ENCODE results near the gene ZCCHC4.
"Not testable (repeated sequence)": the region's sequence is repeated elsewhere in the genome, so short reads cannot be mapped to it uniquely, and the experiment has no call there.

The ZCCHC4 gene

GRCh38 chr4:25351777-25352416 lies 39.3 kb downstream of the ZCCHC4 start:
- no peak overlapping the region for H3K27ac Mint-ChIP-seq
- no peaks in the 10 kb centered on the region for H3K9me3 Mint-ChIP-seq
- H3K4me3 Mint-ChIP-seq: no peak overlapping the region

GRCh38 chr4:25356068-25356467 lies 43.5 kb downstream of the ZCCHC4 start:
- H3K36me3 Mint-ChIP-seq: peaks cover 18% of the 10 kb centered on the region
- H3K9me3 Mint-ChIP-seq: no peaks in the 10 kb centered on the region

More at GRCh38 chr4:25351777-25352416, 39.3 kb downstream of the ZCCHC4 start:
- Mint-ChIP-seq H3K27me3 (no peaks in the 10 kb centered on the region), H3K36me3 (peaks cover 8% of the 10 kb centered on the region), H3K4me1 (peaks cover under 1% of the 10 kb centered on the region)

GRCh38 chr4:25358515-25359275 lies 46.1 kb downstream of the ZCCHC4 start:
- no peaks in the 10 kb centered on the region for H3K27me3 Mint-ChIP-seq
- H3K27ac Mint-ChIP-seq: no peak overlapping the region
- no peak overlapping the region for H3K4me3 Mint-ChIP-seq
- peaks cover 16% of the 10 kb centered on the region for H3K36me3 Mint-ChIP-seq
- no peaks in the 10 kb centered on the region for H3K9me3 Mint-ChIP-seq
- no peaks in the 10 kb centered on the region for H3K4me1 Mint-ChIP-seq

More at GRCh38 chr4:25356068-25356467, 43.5 kb downstream of the ZCCHC4 start:
- H3K27me3 Mint-ChIP-seq: no peaks in the 10 kb centered on the region
- H3K27ac Mint-ChIP-seq: no peak overlapping the region
- H3K4me3 Mint-ChIP-seq: no peak overlapping the region
- no peaks in the 10 kb centered on the region for H3K4me1 Mint-ChIP-seq

- H3K27ac Mint-ChIP-seq: no peak overlapping the region
- H3K36me3 Mint-ChIP-seq: peaks cover 17% of the 10 kb centered on the region
- no peaks in the 10 kb centered on the region for H3K27me3 Mint-ChIP-seq
- H3K4me3 Mint-ChIP-seq: no peak overlapping the region
- H3K9me3 Mint-ChIP-seq: no peaks in the 10 kb centered on the region
- H3K4me1 Mint-ChIP-seq: no peaks in the 10 kb centered on the region
Observed at GRCh38 chr4:25361253-25361652, 48.7 kb downstream of the ZCCHC4 start.

- Mint-ChIP-seq H3K4me3 (no peak overlapping the region), H3K36me3 (peaks cover 4% of the 10 kb centered on the region), H3K27me3 (no peaks in the 10 kb centered on the region), H3K9me3 (no peaks in the 10 kb centered on the region), H3K4me1 (no peaks in the 10 kb centered on the region), H3K27ac (no peak overlapping the region)
Observed at GRCh38 chr4:25367004-25367621, 54.5 kb downstream of the ZCCHC4 start.

- no peaks in the 10 kb centered on the region for H3K9me3 Mint-ChIP-seq
- H3K4me1 Mint-ChIP-seq: no peaks in the 10 kb centered on the region
- H3K27me3 Mint-ChIP-seq: no peaks in the 10 kb centered on the region
- no peak overlapping the region for H3K27ac Mint-ChIP-seq
- H3K4me3 Mint-ChIP-seq: no peak overlapping the region
- peaks cover 4% of the 10 kb centered on the region for H3K36me3 Mint-ChIP-seq
Observed at GRCh38 chr4:25367877-25368276, 55.3 kb downstream of the ZCCHC4 start.

DNA sequence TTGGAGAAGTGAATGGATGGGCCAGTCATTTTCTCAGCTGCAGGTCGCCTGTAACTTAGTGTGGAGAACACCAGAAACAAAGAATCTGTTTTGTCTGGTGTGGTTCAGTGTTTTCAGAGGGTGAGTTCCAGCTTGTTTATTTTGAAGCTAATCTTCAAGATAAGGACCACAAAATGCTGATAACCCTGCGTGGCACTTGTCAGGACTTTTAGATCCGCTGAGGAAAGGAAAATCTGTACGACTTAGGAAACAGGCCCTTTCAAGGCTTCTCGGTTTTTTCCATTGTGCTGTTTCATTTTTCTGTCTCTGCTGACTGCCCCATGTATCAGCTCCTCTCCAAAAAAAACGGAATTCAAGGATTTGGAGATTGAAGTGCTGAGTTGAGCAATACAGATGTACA lies 55.7 kb downstream of the ZCCHC4 start:
- Mint-ChIP-seq H3K36me3 (peaks cover 4% of the 10 kb centered on the region), H3K27ac (no peak overlapping the region), H3K4me3 (no peak overlapping the region), H3K9me3 (no peaks in the 10 kb centered on the region), H3K27me3 (no peaks in the 10 kb centered on the region), H3K4me1 (no peaks in the 10 kb centered on the region)

DNA sequence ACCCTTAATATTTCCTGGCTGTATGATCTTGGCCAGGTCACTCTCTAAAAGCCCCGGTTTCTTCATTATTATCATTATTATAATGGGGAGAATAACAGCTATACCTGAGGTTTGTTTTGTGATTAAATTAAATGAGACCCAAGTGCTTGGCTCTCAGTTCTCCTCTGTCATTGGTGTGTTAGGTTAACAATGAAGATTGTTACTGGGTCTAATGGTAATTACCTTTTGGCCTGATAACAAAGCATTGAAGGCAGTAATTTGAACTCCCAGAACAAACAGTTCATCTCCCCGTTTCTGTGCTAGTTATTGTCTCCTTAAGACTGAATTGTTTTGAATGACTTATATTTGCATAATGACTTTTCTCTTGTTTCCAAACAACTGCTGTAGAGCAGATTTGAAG lies 57.7 kb downstream of the ZCCHC4 start:
- H3K27me3 Mint-ChIP-seq: no peaks in the 10 kb centered on the region
- H3K4me1 Mint-ChIP-seq: peaks cover 2% of the 10 kb centered on the region
- H3K4me3 Mint-ChIP-seq: no peak overlapping the region
- H3K27ac Mint-ChIP-seq: peak overlapping the region; percentile 26
- H3K9me3 Mint-ChIP-seq: no peaks in the 10 kb centered on the region
- H3K36me3 Mint-ChIP-seq: peaks cover 1% of the 10 kb centered on the region

GRCh38 chr4:25372549-25372948 lies 60.0 kb downstream of the ZCCHC4 start:
- H3K4me3 Mint-ChIP-seq, H3K27me3 Mint-ChIP-seq, H3K9me3 Mint-ChIP-seq, H3K36me3 Mint-ChIP-seq, H3K27ac Mint-ChIP-seq: not testable (repeated sequence)
- peaks cover 13% of the 10 kb centered on the region for H3K4me1 Mint-ChIP-seq

- Mint-ChIP-seq H3K4me1 (peaks cover 13% of the 10 kb centered on the region), H3K27ac (peak within 1 kb of the TSS; percentile 79), H3K36me3 (peaks cover 6% of the 10 kb centered on the region), H3K4me3 (no peak within 1 kb of the TSS), H3K9me3 (no peaks in the 10 kb centered on the region), H3K27me3 (no peaks in the 10 kb centered on the region)
Observed at GRCh38 chr4:25376754-25377571, 64.4 kb downstream of the ZCCHC4 start, which contains the start of gene ANAPC4. Gene ANAPC4 (plus strand): TSS chr4:25377263. CDS start chr4:25377428, 165 bp downstream.

DNA sequence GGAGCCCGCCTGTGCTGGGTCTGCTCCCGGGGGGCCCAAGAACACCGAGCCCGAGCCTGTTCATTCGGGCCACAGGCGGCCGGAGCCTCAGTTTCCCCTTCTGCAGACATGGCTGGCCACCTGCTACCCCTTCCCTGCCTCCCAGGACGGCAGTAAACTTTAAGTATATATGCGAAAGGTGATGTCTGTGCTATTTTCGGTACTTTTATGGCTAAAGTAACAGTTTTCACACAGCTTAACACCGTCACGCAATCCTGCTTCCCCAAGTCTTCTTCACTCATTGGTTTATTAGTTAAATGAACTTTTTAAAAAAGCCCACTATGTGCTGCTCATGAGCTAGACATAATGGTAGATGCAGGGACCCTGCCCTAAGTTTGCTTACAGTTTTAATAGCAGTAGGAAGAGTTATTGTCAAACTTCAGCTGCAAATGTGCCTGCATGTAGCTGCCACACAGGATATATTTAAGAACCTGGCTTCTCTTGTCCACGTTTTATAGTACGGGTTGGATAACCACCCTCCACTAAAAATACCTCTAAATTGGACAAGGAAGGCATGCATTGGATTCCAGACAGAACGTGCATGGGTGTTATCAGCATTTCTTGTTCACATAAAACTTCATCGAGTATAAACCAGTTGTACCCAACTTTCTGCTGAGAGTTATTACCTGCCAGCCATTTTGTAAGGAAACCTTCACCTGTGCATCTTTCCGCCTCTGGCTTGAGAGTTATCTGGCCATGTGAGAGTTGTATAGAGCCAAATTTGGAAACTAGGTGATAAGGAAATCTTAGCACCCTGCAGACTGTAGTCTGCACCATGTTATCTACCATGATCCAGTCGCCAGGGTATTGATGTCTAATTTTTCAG lies 65.2 kb downstream of the ZCCHC4 start:
- H3K27ac Mint-ChIP-seq: peak overlapping the region; percentile 79
- no peak overlapping the region for H3K4me3 Mint-ChIP-seq
- H3K9me3 Mint-ChIP-seq: no peaks in the 10 kb centered on the region
- H3K4me1 Mint-ChIP-seq: peaks cover 17% of the 10 kb centered on the region
- no peaks in the 10 kb centered on the region for H3K27me3 Mint-ChIP-seq
- peaks cover 9% of the 10 kb centered on the region for H3K36me3 Mint-ChIP-seq

GRCh38 chr4:25378437-25378743 lies 65.8 kb downstream of the ZCCHC4 start:
- peaks cover 17% of the 10 kb centered on the region for H3K4me1 Mint-ChIP-seq
- peaks cover 9% of the 10 kb centered on the region for H3K36me3 Mint-ChIP-seq
- H3K4me3 Mint-ChIP-seq: no peak overlapping the region
- no peaks in the 10 kb centered on the region for H3K27me3 Mint-ChIP-seq
- H3K9me3 Mint-ChIP-seq: no peaks in the 10 kb centered on the region
- H3K27ac Mint-ChIP-seq: no peak overlapping the region

GRCh38 chr4:25379591-25379990 lies 67.0 kb downstream of the ZCCHC4 start:
- no peaks in the 10 kb centered on the region for H3K9me3 Mint-ChIP-seq
- peaks cover 17% of the 10 kb centered on the region for H3K4me1 Mint-ChIP-seq
- no peak overlapping the region for H3K27ac Mint-ChIP-seq
- H3K36me3 Mint-ChIP-seq: peaks cover 13% of the 10 kb centered on the region
- H3K4me3 Mint-ChIP-seq: no peak overlapping the region
- no peaks in the 10 kb centered on the region for H3K27me3 Mint-ChIP-seq

GRCh38 chr4:25383647-25384046 lies 71.1 kb downstream of the ZCCHC4 start:
- Mint-ChIP-seq H3K4me3 (no peak overlapping the region), H3K36me3 (peaks cover 17% of the 10 kb centered on the region), H3K27me3 (no peaks in the 10 kb centered on the region), H3K27ac (no peak overlapping the region), H3K4me1 (peaks cover 3% of the 10 kb centered on the region), H3K9me3 (no peaks in the 10 kb centered on the region)

- Mint-ChIP-seq H3K4me3 (no peak overlapping the region), H3K27ac (no peak overlapping the region), H3K9me3 (no peaks in the 10 kb centered on the region), H3K36me3 (peaks cover 17% of the 10 kb centered on the region), H3K4me1 (peaks cover 3% of the 10 kb centered on the region), H3K27me3 (no peaks in the 10 kb centered on the region)
Observed at GRCh38 chr4:25386926-25387325, 74.4 kb downstream of the ZCCHC4 start.
